GM19238 (cell line): ENCODE results near the gene G3BP2.

Experiments used
- DNase-seq: peaks from one replicate; pipeline ENCODE4 v3.0.0; 2011; ENCODE audit warnings: low spot score; ENCODE audit not compliant: insufficient read length

G3BP2 gene

GRCh38 chr4:75643651-75644050, 29.6 kb downstream of the G3BP2 start:
- DNase-seq: no peak

- no peak for DNase-seq
Measured at GRCh38 chr4:75639124-75639695, 34.0 kb downstream of the G3BP2 start.

DNA sequence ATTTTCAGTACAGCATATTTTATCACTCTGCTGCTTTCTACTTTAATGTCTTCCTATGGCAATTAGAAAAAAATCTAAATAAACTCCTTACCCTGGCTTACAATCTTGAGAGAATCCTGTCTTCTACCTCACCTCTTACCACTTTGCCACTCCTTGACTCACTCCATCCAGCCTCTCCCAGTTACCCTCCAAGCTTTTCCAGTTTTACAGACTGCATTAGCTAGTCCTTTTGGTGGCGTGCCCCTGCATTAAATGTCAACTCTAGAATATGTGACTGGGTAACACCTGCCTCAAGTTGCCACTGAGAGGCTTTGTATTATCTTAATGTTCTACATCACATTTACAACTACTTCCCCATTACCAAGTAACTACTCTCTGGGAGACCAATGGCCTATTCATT, 35.4 kb downstream of the G3BP2 start:
- no peak for DNase-seq

DNA sequence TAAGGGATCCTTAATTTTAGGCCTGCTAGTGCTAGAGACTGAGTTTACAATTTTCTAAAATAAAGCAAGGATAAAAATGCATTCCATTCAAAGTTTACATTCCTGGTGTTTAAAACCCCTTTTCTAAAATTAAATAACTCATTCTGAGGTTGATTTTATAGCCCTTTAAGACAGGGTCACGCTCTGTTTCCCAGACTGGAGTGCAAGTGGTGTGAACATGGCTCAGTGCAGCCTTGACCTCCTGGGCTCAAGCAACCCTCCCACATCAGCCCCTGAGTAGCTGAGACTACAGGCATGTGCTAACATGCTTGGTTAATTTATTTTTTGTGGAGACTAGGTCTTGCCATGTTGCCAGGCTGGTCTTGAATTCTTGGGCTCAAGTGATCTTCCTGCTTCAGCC, 36.0 kb downstream of the G3BP2 start:
- DNase-seq: no peak

DNA sequence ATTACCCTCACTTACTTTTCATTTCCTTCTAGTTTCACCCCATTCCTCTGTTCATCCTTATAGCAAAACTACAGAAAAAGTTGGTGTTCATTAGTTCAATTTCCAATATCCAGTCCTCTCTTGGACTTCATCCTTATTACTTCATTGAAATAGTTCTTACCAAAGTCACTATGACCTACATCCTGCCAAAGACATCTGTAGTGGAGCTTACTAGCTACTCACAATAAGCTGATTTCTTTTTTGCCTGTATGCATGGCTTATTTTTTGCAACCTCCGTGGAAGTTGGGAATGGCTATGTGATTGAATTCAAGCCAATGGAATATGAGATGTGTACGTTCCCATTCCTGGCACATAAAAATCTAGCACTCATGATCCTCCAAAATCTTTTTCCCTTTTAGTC, 38.3 kb downstream of the G3BP2 start:
- DNase-seq: no peak

GRCh38 chr4:75634281-75634680, 38.9 kb downstream of the G3BP2 start:
- DNase-seq: no peak

GRCh38 chr4:75633846-75634245, 39.4 kb downstream of the G3BP2 start:
- DNase-seq: no peak

GRCh38 chr4:75630937-75631329, 42.3 kb downstream of the G3BP2 start:
- no peak for DNase-seq

DNA sequence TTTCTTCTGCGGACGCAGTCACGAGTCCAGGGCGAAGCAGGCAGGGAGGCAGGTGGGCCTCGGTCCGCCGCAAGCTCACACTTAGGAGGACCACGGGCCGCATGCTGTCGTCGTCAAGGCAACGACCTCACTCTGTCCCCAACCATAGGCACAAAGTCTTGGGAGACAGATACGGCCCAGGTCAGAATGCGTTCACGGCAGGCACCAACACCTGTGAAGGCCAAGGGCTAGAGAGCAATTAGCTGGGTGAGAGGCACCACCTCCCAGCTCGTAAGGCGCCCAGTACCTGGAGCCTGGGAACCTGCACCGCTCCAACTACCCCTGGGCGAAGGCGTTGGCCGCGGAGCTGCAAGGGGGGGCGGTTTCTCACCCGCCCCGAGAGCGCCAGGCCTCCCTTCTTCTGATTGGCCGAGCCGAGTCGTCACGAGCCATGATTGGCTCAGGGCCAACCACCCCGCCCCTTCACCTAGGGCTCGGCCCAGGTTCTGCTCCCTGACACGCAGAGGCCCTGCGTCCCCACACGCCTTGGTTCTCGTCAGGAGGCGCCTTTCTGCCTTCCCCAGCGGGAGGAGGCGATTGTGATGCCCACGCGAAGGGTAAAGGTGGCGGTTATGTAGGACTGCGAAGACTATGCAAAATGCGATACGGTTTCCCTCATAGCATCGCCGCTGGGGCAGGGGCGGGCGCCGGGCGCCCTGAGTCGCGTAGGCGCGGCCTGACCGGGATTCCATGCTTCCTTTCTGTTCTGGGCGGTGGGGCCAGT, 42.9 kb downstream of the G3BP2 start, which contains the start of gene CDKL2:
Gene CDKL2 (minus strand): TSS at position 355 of the 763 bp plus-strand sequence. CDS start 4,540 bp downstream, outside the sequence.
- peak; percentile 83 for DNase-seq

DNA sequence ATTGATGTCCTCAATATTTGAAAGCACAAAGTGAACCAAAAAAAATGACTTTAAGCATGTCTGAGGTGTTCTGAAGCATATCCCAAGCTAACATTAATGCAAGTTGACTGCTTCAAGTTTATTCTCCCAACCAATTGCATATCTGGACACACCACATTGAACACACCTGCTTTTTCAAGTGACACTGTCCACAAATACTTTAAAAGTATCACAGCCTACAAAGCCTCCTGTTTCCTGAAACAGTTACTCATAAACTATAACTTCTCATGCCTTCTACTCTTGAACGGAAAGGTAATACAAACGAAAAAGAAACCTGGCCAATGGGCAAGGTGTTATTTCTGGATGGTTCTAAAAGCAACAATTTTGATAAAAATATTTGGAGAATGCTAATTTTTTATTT, 44.0 kb downstream of the G3BP2 start:
- DNase-seq: no peak

- no peak for DNase-seq
Measured at GRCh38 chr4:75623026-75623425, 50.2 kb downstream of the G3BP2 start.

- DNase-seq: no peak
Measured at GRCh38 chr4:75621715-75622114, 51.5 kb downstream of the G3BP2 start.

DNA sequence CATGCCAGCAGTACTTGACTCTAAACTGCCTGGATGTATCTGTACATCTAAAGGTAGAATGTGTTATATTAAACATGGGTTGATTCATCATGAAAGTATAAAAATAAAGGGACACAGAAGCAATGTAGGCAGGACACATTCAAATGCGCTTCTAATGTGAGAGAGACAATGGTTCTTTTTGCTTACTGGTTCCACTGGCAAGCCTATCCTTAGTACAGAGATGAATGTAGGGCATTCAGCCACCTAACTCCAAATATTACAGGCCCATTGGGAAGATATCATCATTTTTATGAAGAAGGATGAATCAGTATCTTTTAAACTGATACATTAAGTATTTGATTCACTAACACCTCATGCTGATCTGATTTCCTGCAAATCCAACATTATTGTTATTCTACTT, 60.9 kb downstream of the G3BP2 start:
- DNase-seq: no peak

DNA sequence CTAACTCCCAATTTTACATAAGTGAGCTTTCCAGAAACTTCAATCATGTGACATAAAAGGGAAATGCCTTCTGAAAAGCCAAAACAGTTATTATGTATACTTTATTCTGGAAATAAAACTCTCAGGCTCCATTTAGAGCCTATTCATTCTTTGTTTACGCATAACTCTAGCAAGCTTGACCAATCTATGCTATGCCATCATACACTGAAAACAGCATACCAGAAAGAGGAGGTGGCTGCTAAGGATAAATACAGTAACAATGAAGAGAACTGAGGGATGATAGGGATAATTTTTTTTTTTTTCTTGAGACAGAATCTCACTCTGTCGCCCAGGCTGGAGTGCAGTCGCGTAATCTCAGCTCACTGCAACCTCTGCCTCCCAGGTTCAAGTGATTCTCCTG, 67.3 kb downstream of the G3BP2 start:
- DNase-seq: no peak

- no peak for DNase-seq
Measured at GRCh38 chr4:75599647-75600046, 73.6 kb downstream of the G3BP2 start.

- no peak for DNase-seq
Measured at GRCh38 chr4:75598390-75598789, 74.8 kb downstream of the G3BP2 start.

GRCh38 chr4:75596061-75596460, 77.2 kb downstream of the G3BP2 start:
- DNase-seq: no peak

GRCh38 chr4:75593393-75593792, 79.8 kb downstream of the G3BP2 start:
- DNase-seq: no peak
